ENCODE data around the gene NHLH2.
A peak's percentile ranks its signal among the peaks of the same experiment; 100 is the strongest.

DNA sequence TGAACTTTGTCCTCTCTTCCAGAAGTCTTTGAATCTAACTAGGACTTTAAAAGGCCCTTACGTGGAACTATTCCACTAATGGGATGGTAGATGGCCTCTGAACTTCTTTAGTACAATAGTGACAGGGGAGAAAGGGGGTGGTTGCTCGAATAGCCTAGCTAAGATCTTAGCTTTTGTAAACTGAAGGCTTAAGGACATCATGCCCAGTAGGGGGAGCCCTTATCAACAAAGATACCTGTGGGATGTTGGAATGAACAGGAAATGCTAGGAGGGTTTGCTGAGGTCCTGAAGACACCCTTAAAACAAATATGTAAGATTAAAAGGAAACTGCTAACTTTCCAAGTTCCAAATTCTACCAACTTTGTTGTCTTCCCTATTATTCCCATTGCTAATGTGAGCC is 33.2 kb downstream of the NHLH2 start:
- TF ChIP-seq, protein P1, sequence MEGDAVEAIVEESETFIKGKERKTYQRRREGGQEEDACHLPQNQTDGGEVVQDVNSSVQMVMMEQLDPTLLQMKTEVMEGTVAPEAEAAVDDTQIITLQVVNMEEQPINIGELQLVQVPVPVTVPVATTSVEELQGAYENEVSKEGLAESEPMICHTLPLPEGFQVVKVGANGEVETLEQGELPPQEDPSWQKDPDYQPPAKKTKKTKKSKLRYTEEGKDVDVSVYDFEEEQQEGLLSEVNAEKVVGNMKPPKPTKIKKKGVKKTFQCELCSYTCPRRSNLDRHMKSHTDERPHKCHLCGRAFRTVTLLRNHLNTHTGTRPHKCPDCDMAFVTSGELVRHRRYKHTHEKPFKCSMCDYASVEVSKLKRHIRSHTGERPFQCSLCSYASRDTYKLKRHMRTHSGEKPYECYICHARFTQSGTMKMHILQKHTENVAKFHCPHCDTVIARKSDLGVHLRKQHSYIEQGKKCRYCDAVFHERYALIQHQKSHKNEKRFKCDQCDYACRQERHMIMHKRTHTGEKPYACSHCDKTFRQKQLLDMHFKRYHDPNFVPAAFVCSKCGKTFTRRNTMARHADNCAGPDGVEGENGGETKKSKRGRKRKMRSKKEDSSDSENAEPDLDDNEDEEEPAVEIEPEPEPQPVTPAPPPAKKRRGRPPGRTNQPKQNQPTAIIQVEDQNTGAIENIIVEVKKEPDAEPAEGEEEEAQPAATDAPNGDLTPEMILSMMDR (IDR thresholded peaks at IDR 0.05; ENCODE audit: insufficient read depth, low read length, poor library complexity, severe bottlenecking), result peak; percentile 57
- no peak for TF ChIP-seq EZH2phosphoT487 (conservative IDR thresholded peaks at IDR 0.05; ENCODE audit: low read length)

Measured in SU-DHL-6 (cell line).